Spleen (tissue), 7 donors: ENCODE results near the gene CCDC157.

ENCODE experiments used
- POLR2A ChIP-seq, 3 donors: fragments of 450-650 bp; IDR thresholded peaks; one replicate each; pipeline ENCODE4 v1.5.1; 2017; ENCODE audit warnings: antibody characterized with exemption in 3 of 3, mild to moderate bottlenecking in 1 of 3
- POLR2AphosphoS5 ChIP-seq, 3 donors: sonication (generic); formaldehyde crosslinking; IDR thresholded peaks; one replicate each; pipeline ENCODE4 v1.5.1; 2017; ENCODE audit warnings: antibody characterized with exemption in 3 of 3
- TF ChIP-seq, protein P1 (sequence below), 11 experiments: fragments of 200-600 bp in 7 of 11; fragments of 450-650 bp in 4 of 11; sonication (generic) in 4 of 11; IDR thresholded peaks in 8 of 11; conservative IDR thresholded peaks in 3 of 11; 1 replicate in 7 of 11; 2 replicates in 4 of 11; pipeline versions ENCODE4 v1.4.0 to v1.8.0; 2016 to 2021; ENCODE audit warnings: antibody characterized with exemption in 11 of 11, inconsistent platforms in 4 of 11, mild to moderate bottlenecking in 1 of 11
- donor health status: DM: no; HTN: no; CAD: no; lungs with moderate emphysema.
- donor health status: DM: no; HTN: no; CAD: no.
- donor health status: DM: no; HTN: no; CAD: no.

DNA sequence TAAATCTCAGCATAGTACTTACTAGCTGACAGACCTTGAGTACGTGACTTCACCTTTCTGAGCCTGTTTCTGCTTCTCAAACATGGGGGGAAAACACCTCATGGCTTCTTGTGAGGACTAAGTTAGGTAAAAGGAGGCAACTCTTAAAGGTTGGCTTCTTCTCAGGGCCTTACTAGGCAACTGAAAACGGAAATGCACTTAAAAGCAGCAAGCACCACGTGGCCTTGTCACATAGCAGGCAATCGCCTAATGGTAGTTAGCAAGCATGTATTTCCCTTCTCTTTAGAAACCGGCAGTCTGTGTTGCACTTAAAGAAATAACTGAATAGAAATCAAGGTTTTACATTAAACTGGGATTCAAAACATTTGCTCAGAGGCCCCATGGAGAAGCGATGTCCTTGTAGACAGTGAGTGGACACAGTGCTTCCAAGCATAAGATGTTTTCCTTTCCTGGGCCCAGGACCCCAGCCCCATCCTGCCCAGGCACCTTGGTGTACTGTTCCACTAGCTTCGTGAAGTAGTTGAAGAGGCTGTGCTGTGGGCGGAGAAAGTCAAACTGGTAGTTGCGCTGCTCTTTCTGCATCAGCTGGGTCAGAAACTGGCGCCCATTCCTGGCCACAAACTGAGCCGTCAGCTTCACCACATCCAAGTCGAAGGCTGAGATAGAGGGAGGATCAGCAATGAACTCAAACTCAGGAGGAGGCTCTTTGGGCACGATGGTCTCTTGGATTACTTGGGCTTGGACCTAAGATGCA is 12.2 kb upstream of the CCDC157 start:
- TF ChIP-seq, protein P1, sequence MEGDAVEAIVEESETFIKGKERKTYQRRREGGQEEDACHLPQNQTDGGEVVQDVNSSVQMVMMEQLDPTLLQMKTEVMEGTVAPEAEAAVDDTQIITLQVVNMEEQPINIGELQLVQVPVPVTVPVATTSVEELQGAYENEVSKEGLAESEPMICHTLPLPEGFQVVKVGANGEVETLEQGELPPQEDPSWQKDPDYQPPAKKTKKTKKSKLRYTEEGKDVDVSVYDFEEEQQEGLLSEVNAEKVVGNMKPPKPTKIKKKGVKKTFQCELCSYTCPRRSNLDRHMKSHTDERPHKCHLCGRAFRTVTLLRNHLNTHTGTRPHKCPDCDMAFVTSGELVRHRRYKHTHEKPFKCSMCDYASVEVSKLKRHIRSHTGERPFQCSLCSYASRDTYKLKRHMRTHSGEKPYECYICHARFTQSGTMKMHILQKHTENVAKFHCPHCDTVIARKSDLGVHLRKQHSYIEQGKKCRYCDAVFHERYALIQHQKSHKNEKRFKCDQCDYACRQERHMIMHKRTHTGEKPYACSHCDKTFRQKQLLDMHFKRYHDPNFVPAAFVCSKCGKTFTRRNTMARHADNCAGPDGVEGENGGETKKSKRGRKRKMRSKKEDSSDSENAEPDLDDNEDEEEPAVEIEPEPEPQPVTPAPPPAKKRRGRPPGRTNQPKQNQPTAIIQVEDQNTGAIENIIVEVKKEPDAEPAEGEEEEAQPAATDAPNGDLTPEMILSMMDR (IDR thresholded peaks at IDR 0.05 in 8 of 11, conservative IDR thresholded peaks at IDR 0.05 in 3 of 11), result no peak
- TF ChIP-seq POLR2A (IDR thresholded peaks at IDR 0.05) (no peak), POLR2AphosphoS5 (IDR thresholded peaks at IDR 0.05) (peak in 1 of 3 donors; percentile 18)
